ENCODE data around the gene SERTAD1.

DNA sequence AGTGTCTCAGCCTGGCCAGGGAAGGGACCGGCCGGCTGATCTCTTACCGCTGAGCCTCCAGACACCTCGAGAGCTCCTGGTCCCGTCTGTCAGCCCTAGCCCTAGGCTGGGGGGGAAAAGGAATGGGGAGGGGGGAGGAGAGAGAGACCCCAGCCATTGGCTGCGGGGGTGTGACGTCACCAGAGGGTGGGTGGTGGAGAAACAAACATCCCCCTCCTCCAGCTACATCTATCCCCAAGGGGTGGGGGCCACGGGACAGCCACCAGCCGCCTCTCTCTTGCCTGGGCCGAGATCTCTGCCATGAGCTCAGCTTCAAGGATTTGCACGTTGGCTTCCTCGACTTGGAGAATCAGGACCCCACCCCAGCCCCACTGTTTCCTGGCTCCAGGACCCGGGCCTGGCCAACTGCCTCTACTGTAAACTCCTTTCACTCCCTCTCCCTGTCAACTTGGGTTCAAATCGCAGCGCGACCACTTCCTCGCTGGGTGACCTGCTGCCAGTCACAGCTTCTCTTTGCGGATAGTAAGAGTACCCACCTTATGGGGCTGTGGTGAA is 12.4 kb downstream of the SERTAD1 start, which contains the start of gene PRX:
- TF ChIP-seq, protein P1, sequence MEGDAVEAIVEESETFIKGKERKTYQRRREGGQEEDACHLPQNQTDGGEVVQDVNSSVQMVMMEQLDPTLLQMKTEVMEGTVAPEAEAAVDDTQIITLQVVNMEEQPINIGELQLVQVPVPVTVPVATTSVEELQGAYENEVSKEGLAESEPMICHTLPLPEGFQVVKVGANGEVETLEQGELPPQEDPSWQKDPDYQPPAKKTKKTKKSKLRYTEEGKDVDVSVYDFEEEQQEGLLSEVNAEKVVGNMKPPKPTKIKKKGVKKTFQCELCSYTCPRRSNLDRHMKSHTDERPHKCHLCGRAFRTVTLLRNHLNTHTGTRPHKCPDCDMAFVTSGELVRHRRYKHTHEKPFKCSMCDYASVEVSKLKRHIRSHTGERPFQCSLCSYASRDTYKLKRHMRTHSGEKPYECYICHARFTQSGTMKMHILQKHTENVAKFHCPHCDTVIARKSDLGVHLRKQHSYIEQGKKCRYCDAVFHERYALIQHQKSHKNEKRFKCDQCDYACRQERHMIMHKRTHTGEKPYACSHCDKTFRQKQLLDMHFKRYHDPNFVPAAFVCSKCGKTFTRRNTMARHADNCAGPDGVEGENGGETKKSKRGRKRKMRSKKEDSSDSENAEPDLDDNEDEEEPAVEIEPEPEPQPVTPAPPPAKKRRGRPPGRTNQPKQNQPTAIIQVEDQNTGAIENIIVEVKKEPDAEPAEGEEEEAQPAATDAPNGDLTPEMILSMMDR (IDR thresholded peaks at IDR 0.05) = no peak
- TF ChIP-seq POLR2A (IDR thresholded peaks at IDR 0.05) = no peak

All from lower leg skin (tissue), 3 donors.